ENCODE measurements around the gene RSRP1.

DNA sequence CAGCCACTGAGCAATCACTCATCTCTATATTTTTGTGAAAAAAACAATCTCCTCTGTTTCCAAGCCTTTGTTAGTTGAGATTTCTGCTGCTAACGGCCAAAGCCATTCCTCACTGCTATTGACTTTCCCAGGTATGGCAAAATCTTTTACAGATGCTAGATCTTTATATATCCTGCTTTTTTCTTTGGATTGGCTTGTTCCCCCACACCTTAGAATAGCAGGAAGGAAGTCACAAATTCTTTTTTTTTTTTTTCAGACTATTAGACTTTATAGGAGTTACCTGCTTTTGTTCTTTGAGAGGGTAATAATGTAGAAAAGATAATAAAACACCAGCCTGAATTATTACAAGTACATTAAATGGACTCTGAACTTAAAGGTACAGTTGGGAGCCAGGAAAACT is 39.2 kb downstream of the RSRP1 start:
- TF ChIP-seq, protein P1, sequence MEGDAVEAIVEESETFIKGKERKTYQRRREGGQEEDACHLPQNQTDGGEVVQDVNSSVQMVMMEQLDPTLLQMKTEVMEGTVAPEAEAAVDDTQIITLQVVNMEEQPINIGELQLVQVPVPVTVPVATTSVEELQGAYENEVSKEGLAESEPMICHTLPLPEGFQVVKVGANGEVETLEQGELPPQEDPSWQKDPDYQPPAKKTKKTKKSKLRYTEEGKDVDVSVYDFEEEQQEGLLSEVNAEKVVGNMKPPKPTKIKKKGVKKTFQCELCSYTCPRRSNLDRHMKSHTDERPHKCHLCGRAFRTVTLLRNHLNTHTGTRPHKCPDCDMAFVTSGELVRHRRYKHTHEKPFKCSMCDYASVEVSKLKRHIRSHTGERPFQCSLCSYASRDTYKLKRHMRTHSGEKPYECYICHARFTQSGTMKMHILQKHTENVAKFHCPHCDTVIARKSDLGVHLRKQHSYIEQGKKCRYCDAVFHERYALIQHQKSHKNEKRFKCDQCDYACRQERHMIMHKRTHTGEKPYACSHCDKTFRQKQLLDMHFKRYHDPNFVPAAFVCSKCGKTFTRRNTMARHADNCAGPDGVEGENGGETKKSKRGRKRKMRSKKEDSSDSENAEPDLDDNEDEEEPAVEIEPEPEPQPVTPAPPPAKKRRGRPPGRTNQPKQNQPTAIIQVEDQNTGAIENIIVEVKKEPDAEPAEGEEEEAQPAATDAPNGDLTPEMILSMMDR (IDR thresholded peaks at IDR 0.05) = no peak
- TF ChIP-seq POLR2AphosphoS5 (IDR thresholded peaks at IDR 0.05) (no peak), EP300 (IDR thresholded peaks at IDR 0.05) (no peak)

Data from gastroesophageal sphincter (tissue), 3 donors.